PC-9 (cell line): Measurements from ENCODE around the gene CCDC154. TPM values are rescaled to one million over a fixed set of nuclear protein-coding genes. Genes with fewer than 3 reads are reported as not detected.

ENCODE experiments used
- Bru-seq: library from RNA; stranded (reverse); fragments of 400-500 nt; gene quantifications from one replicate; lab custom pipeline; 2021; lab: Mats Ljungman, UMichigan
- BruChase-seq, 2 experiments: library from RNA; stranded (reverse); fragments of 400-500 nt; gene quantifications; one replicate each; lab custom pipeline; 2021; lab: Mats Ljungman, UMichigan
- BruUV-seq: library from RNA; stranded (reverse); fragments of 400-500 nt; replicated peaks from 2 replicates; lab custom pipeline; 2021; lab: Mats Ljungman, UMichigan
- CTCF ChIA-PET: fragments of 300-600 bp; sonication (Branson Sonifier 250); formaldehyde crosslinking; loops from one replicate; lab custom pipeline; 2022; ENCODE audit warnings: antibody characterized with exemption; lab: Charles Lee
- POLR2A ChIA-PET: fragments of 300-600 bp; sonication (Branson Sonifier 250); formaldehyde crosslinking; loops from one replicate; lab custom pipeline; 2022; ENCODE audit warnings: antibody characterized with exemption; ENCODE audit not compliant: unreplicated experiment; lab: Charles Lee
- DNase-seq, 2 experiments: peaks; one replicate each; pipeline versions ENCODE4 v3.0.0 to v3.0.0-alpha.2; 2015 to 2022; ENCODE audit warnings: mixed read lengths in 1 of 2
- H2AFZ ChIP-seq: fragments of 200-600 bp; sonication (generic); 2 replicates; pipeline ENCODE4 v1.8.1; 2017; ENCODE audit warnings: antibody characterized with exemption
- H3F3A ChIP-seq: fragments of 200-600 bp; sonication (generic); 2 replicates; pipeline ENCODE4 v1.8.1; 2017; ENCODE audit warnings: antibody characterized with exemption, mild to moderate bottlenecking, low read depth; ENCODE audit not compliant: insufficient read depth
- H3K27ac ChIP-seq: fragments of 200-600 bp; sonication (generic); 2 replicates; pipeline ENCODE4 v1.6.1; 2016; ENCODE audit warnings: mixed run types
- H3K27me3 ChIP-seq: fragments of 200-600 bp; sonication (generic); 2 replicates; pipeline ENCODE4 v1.6.1; 2016; ENCODE audit warnings: low read depth, mixed run types; ENCODE audit not compliant: insufficient read depth
- H3K36me3 ChIP-seq: fragments of 200-600 bp; sonication (generic); 2 replicates; pipeline ENCODE4 v1.6.1; 2016; ENCODE audit warnings: low read depth, mixed run types
- H3K4me1 ChIP-seq: fragments of 200-600 bp; sonication (generic); replicated peaks from 2 replicates; pipeline ENCODE4 v1.6.1; 2016; ENCODE audit warnings: mixed run types; ENCODE audit not compliant: insufficient read depth
- H3K4me2 ChIP-seq: fragments of 200-600 bp; sonication (generic); 2 replicates; pipeline ENCODE4 v1.6.1; 2017; ENCODE audit warnings: mixed run types
- H3K4me3 ChIP-seq: fragments of 200-600 bp; sonication (generic); 2 replicates; pipeline ENCODE4 v1.6.1; 2016; ENCODE audit warnings: mixed run types
- H3K79me2 ChIP-seq: fragments of 200-600 bp; sonication (generic); 2 replicates; pipeline ENCODE4 v1.6.1; 2017; ENCODE audit warnings: low read depth, mixed run types
- H3K9me2 ChIP-seq: fragments of 200-600 bp; sonication (generic); 2 replicates; pipeline ENCODE4 v1.8.1; 2017; ENCODE audit warnings: mild to moderate bottlenecking; ENCODE audit not compliant: insufficient read depth
- H3K9me3 ChIP-seq: fragments of 200-600 bp; sonication (generic); 2 replicates; pipeline ENCODE4 v1.8.1; 2016; ENCODE audit warnings: low read depth; ENCODE audit not compliant: insufficient read depth
- H4K20me1 ChIP-seq: fragments of 200-600 bp; sonication (generic); 2 replicates; pipeline ENCODE4 v1.8.1; 2017; ENCODE audit not compliant: insufficient read depth
- EZH2 ChIP-seq: fragments of 200-600 bp; sonication (generic); IDR thresholded peaks from 2 replicates; pipeline ENCODE4 v1.8.0; 2017; ENCODE audit warnings: antibody characterized with exemption, low read depth
- intact Hi-C: fragments of 100-400 bp; cut with micrococcal nuclease; formaldehyde crosslinking; loops from one replicate; pipeline ENCODE4 v1.10.0; 2022; ENCODE audit not compliant: unreplicated experiment
- long read RNA-seq: library from polyadenylated mRNA; stranded (forward); transcript quantifications from one replicate; pipeline ENCODE4 v2.0.0, GENCODE V29; 2022
- total RNA-seq: library from RNA; stranded (reverse); gene quantifications from 2 replicates; pipeline ENCODE4 v1.2.3, GENCODE V29; 2021
- TF ChIP-seq, protein P1 (sequence below): fragments of 200-600 bp; sonication (generic); conservative IDR thresholded peaks from 2 replicates; pipeline ENCODE4 v1.6.1; 2017; ENCODE audit warnings: mixed run types, antibody characterized with exemption, mild to moderate bottlenecking, moderate library complexity

CCDC154 gene, protein sequence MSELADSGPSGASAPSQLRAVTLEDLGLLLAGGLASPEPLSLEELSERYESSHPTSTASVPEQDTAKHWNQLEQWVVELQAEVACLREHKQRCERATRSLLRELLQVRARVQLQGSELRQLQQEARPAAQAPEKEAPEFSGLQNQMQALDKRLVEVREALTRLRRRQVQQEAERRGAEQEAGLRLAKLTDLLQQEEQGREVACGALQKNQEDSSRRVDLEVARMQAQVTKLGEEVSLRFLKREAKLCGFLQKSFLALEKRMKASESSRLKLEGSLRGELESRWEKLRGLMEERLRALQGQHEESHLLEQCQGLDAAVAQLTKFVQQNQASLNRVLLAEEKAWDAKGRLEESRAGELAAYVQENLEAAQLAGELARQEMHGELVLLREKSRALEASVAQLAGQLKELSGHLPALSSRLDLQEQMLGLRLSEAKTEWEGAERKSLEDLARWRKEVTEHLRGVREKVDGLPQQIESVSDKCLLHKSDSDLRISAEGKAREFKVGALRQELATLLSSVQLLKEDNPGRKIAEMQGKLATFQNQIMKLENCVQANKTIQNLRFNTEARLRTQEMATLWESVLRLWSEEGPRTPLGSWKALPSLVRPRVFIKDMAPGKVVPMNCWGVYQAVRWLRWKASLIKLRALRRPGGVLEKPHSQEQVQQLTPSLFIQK
- total RNA-seq (2.4 and 2.8 TPM in 2 replicates), Bru-seq, nascent RNA (percentile 23 among the genes with signal in this experiment), BruChase-seq, experiment 1, labeled RNA remaining after a 2-hour chase (percentile 37 among the genes with signal in this experiment), BruChase-seq, experiment 2, labeled RNA remaining after a 6-hour chase (percentile 41 among the genes with signal in this experiment)
- long read RNA-seq, partial matches to known transcripts: 0 of 1 reads
- long read RNA-seq, other reads (novel, unspliced or antisense): 1 of 1 reads

- BruUV-seq: no TSS peak
- Histone ChIP-seq H3K4me2 (no peak within 1 kb of the TSS), H3K4me1 (no peaks in the 10 kb centered on the region), H3K79me2 (no peaks in the 10 kb centered on the region), H3K27ac (no peak within 1 kb of the TSS), H4K20me1 (no peaks in the 10 kb centered on the region), H3F3A (no peaks in the 10 kb centered on the region), H2AFZ (no peak within 1 kb of the TSS), H3K9me3 (no peaks in the 10 kb centered on the region), H3K4me3 (no peak within 1 kb of the TSS), H3K27me3 (no peaks in the 10 kb centered on the region), H3K9me2 (no peaks in the 10 kb centered on the region), H3K36me3 (no peaks in the 10 kb centered on the region)
- ChIA-PET POLR2A (no interaction called here), CTCF (no interaction called here)
- no peak for TF ChIP-seq EZH2
- TF ChIP-seq, protein P1, sequence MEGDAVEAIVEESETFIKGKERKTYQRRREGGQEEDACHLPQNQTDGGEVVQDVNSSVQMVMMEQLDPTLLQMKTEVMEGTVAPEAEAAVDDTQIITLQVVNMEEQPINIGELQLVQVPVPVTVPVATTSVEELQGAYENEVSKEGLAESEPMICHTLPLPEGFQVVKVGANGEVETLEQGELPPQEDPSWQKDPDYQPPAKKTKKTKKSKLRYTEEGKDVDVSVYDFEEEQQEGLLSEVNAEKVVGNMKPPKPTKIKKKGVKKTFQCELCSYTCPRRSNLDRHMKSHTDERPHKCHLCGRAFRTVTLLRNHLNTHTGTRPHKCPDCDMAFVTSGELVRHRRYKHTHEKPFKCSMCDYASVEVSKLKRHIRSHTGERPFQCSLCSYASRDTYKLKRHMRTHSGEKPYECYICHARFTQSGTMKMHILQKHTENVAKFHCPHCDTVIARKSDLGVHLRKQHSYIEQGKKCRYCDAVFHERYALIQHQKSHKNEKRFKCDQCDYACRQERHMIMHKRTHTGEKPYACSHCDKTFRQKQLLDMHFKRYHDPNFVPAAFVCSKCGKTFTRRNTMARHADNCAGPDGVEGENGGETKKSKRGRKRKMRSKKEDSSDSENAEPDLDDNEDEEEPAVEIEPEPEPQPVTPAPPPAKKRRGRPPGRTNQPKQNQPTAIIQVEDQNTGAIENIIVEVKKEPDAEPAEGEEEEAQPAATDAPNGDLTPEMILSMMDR: no peak
- DNase-seq: no peak
- intact Hi-C loops: no loop called here
Measured at GRCh38 chr16:1443980-1444729, at the start of gene CCDC154. CCDC154 (minus strand) TSS chr16:1444556; CDS start chr16:1444322, 234 bp downstream.

DNA sequence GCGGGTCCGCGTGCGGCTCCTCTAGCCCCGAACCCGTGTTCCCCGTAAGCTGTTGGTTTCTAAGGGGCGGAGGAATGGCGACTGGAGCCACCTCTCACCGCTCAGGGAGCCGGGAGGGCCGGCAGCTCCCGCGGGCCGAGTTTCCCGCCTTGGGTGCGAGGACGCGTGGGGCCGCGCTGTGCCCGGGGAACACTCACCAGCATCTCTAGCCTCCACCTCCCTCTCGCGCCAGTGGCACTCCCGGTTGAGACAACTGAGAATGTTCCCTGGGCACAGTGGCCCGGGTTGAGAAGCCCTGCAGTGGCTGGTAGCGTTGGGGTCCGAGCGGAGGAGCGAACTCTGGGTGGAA lies 49.4 kb upstream of the CCDC154 start:
- DNase-seq: no peak
- H3K4me3 ChIP-seq: peak overlapping the region; percentile 98
- intact Hi-C loops: loop anchor here (5.0 kb wide), 2 partner anchors 71 to 119 kb away; partner anchors contain the start of genes CRAMP1, IFT140 and UQCC4
- peak overlapping the region; percentile 95 for H3K4me2 ChIP-seq
- H3K27ac ChIP-seq: no peak overlapping the region
- peaks cover 19% of the 10 kb centered on the region for H3K79me2 ChIP-seq
- no peaks in the 10 kb centered on the region for H3K36me3 ChIP-seq
- peaks cover 18% of the 10 kb centered on the region; the same call in 1 of the 2 replicates for H3K4me1 ChIP-seq
- no peaks in the 10 kb centered on the region for H3K9me2 ChIP-seq
- ChIA-PET POLR2A (interaction anchor here (0.6 kb wide), 2 partner anchors 116 to 966 kb away, joined by 3 to 4 read pairs; no protein-coding TSS in a partner anchor), CTCF (interaction anchor here (0.6 kb wide), 1 partner anchor 211 kb away, joined by 6 read pairs; no protein-coding TSS in a partner anchor)
- no TSS peak for BruUV-seq
- TF ChIP-seq, protein P1: no peak
- no peak for TF ChIP-seq EZH2
- H4K20me1 ChIP-seq: peaks cover 5% of the 10 kb centered on the region; the same call in 1 of the 2 replicates
- H2AFZ ChIP-seq: peak overlapping the region; percentile 82
- no peaks in the 10 kb centered on the region for H3K27me3 ChIP-seq
- H3F3A ChIP-seq: peaks cover 8% of the 10 kb centered on the region; the same call in 1 of the 2 replicates
- H3K9me3 ChIP-seq: no peaks in the 10 kb centered on the region
